Measurements from ENCODE around the gene GIMAP1.

GIMAP1 gene

GRCh38 chr7:150723467-150723866, 7.1 kb downstream of the GIMAP1 start:
- DNase-seq, result no peak

- no peak for DNase-seq
Measured at GRCh38 chr7:150727381-150727780, 11.0 kb downstream of the GIMAP1 start.

DNA sequence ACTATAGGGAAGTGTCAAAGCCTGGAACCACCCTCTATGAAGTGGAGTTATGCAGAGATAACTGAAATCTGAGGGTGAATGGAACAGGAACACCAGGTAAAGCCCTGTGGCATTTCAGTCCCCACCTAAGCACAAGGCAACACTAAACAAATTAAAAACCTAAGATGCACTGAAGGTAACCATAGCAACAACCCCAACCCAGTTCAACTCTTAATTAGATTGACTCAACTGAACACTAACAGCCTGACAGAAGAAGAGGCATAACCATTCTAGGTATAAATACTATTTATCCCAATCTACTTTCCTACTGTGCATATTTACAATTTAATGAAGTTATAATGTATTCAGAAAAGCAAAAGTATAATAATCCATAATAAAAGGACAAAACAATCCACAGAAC, 11.6 kb downstream of the GIMAP1 start:
- DNase-seq, result no peak

DNA sequence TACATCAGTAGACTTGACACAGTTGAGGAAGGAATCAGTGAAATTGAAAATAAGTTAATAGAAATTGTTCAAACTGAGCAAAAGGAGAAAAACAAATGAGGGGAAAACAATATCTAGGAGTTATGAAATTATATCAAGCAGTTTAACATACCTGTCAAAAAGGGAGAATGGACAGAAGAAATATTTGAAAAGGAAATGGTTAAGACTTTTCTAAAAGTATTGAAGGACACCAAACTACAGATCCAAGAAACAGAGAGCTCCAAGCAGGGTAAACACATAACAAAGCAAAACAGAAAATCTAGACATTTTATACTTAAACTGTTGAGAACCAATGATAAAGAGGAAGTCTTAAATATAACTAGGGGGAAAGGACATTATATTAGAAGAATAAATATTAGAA, 12.2 kb downstream of the GIMAP1 start:
- DNase-seq, result no peak

DNA sequence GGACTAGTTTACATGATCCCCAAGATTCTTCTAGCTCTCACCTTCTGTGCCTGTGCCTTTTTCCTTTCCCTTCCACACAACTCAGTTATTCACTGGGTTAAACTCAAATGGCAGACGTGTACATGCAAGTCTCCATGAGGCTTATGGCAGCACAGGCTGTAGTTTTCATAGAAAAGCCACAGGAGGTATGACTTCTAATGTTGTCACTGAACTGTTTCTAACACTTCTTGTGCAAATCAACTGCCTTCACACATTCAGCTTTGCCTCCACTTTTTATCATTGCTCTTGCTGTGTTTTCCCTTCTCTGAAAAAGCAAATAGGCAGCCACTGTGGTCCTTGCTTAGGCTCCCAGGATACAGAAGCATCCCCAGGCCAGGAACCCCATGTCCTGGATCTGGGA, 15.5 kb downstream of the GIMAP1 start:
- DNase-seq, result no peak

DNA sequence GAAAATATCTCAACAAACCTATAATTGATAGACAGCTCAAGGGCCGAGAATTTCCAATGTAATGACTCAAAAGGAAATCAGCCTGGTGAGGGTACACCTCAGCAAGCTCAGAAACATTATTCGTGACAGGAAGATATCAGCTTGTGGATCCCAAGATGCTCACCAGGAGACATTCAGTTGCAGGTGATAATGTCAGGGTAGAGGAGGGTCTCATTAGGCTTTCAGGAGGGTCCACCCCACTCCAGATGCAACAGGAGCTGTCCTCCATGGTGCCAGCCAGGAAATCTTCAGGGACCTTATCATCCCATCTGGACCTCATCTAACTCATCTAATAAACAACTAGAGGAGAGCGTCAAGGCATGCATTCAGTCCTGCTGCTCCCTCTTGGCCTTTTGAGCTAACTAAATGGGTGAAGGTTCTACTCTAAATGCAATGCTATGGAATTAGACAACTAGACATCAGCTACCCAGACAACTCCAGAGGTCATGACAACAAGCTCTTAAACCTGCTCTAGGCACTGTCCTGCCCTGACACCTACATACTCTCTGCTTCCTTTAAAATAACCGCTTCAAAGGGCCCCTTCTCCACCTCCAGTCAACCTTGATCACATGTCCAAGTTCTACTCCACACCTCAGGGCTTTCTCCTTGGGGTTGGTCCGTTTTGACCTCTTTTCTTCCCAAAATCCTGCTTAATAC, 16.5 kb downstream of the GIMAP1 start:
- DNase-seq, result no peak

DNA sequence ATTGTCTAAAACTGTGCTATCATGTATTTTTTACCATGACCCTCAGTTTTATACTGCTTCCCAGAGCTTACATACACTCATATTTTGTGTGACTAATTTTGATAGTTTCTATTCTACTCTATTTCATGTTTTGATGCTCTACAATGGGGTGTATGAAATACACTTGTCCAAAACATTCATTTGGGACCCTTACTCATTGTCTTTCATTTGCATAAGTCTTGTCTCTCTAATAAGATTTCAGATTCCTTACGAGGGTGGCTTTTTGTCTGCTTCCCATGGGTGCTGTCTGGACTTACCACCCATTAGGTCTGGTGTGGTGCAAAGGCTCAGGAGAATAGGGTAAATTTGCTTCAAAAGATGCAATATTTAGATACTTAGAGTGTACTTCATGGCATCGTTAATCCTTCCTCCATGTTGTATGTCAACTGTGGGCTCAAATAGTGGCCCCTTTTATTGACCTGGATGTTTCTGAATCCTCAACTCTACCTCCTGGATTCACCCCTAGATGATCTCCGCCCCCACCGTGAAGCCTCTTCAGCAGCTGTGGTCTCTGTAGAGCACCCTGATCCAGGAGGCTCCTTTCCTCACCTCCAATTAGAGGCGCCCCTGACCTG, 17.2 kb downstream of the GIMAP1 start:
- DNase-seq, result no peak

- DNase-seq, result no peak
Measured at GRCh38 chr7:150734254-150734653, 17.8 kb downstream of the GIMAP1 start.

- DNase-seq, result no peak
Measured at GRCh38 chr7:150735596-150736358, 19.4 kb downstream of the GIMAP1 start.

GRCh38 chr7:150736864-150737263, 20.5 kb downstream of the GIMAP1 start:
- DNase-seq, result no peak

DNA sequence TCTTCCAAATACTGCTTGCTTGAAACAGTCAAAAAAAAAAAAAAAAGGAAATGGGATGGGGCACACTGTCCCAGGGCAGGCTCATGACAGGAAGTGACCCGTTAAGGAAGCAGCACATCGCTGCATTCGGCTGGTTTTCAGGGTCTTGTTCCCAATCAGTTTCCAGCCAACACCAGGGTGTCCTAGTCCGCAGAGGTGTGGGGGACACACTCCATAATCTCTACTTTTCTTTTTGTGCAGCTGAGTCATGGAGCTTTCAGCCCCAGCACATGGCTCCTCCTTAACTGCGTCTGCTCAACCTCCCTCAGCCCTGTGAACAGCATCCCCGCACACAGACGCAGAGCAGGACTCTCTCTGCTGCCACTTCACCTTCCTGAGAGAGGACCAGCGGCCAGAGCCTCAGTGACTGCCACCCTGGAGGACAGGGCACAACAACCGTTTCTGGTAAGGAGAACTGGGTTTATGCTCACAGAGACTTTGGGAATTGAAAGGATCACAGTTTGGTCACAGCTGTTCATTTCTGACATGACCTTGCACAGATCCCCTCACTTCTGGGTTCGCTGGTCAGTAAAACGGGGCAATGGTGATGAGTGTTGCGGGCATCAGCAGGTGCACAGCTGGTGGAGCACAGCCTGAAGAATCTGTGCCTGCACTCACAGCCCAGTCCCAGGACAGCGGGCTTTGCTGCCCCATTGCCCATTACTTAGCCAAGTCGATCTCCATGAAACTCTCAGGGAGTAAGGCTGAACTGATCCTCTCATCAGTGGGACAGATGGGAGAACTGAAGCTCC, 21.0 kb downstream of the GIMAP1 start, which contains the start of gene GIMAP5:
TSS of gene GIMAP5 (plus strand) at position 154 of the 791 bp plus-strand sequence. CDS start 3,467 bp downstream, outside the sequence.
- no peak for DNase-seq

DNA sequence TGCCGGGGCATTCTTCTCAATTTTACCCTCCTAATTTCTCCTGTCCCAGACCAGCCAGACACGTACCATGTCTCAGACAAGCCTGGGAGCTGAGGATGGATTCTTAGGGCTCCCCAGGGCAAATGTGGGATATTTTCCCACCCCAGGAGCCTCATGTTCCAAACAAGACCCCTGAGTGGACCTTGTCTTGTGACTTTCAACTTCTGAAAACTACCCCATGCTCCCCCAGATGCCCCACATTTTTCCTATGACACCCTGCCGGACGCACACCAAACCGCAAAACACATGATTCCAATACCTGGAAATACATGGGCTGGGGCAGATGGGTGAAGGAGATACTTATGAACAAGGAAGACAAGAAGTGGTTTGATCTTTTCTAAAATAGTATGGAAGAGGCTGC, 21.7 kb downstream of the GIMAP1 start:
- no peak for DNase-seq

DNA sequence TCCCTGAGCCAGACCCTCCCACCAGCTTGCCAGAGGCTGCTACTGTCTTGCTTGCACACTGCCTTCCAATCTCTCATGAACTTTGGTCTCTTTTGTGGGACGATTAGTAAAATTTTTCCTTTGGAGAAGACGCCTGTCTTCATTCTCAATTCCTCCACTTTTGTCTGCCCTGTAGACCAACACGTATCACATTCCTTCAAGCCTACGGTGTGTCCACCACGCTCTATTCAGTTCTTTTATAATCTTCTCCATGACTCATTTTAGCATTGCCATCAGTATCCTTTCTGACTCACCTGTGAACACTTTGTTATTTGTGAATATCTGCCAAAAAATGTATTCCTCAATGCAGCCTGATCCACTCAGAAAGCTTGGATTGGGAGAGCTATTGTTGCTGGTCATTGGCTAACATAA, 22.2 kb downstream of the GIMAP1 start:
- DNase-seq, result no peak

GRCh38 chr7:150739033-150739432, 22.6 kb downstream of the GIMAP1 start:
- no peak for DNase-seq

GRCh38 chr7:150740053-150740452, 23.6 kb downstream of the GIMAP1 start:
- DNase-seq, result no peak

- DNase-seq, result no peak
Measured at GRCh38 chr7:150742286-150742968, 26.0 kb downstream of the GIMAP1 start.

- no peak for DNase-seq
Measured at GRCh38 chr7:150744041-150744656, 27.7 kb downstream of the GIMAP1 start.

GRCh38 chr7:150745086-150745485, 28.7 kb downstream of the GIMAP1 start:
- DNase-seq, result no peak

- no peak for DNase-seq
Measured at GRCh38 chr7:150745876-150746275, 29.5 kb downstream of the GIMAP1 start.

DNA sequence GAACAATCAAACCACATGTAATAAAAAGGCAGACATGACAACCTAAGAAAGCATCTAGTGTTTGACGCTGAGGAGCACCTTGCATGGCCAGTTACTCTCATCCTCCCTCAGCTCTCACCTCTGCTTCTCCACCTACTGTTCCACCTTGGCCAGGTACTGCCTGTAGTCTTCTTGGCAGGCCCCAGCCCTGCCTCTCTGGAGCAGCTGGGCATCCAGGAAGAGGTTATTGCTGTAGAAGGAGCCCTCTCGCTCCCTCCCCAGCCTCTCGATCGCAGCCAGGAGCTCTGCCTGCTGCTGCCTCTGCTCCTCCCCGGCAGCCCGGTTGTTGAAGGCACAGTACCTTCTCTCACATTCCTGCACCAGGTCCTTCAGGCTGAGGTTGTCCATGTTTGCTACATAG, 30.5 kb downstream of the GIMAP1 start:
- no peak for DNase-seq

- DNase-seq, result no peak
Measured at GRCh38 chr7:150748376-150748775, 32.0 kb downstream of the GIMAP1 start.

DNA sequence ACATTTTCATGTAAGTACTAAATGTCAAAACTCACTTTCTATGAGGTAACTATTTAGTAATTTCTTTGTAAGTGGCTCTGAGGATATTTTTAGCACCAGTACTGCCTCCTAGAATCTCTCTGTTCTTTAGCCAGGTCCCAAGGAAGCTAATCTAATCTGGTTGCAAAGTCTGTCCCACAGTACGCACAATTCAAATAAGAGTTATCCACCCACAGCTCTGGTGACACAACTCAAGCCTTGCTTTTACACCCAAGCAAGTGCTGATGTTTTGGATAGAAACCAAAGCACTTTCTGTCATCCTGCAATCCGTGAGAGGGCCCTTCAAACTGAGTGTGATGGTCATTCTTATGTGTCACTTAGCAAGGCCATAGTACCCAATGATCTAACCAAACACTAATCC, 35.3 kb downstream of the GIMAP1 start:
- no peak for DNase-seq
